Fibroblast of villous mesenchyme (primary cell): ENCODE measurements around the gene CNTN4. TPM values are rescaled to one million over a fixed set of nuclear protein-coding genes. Genes with fewer than 3 reads are reported as not detected.

ENCODE experiments used
- DNase-seq: peaks from one replicate; pipeline ENCODE4 v3.0.0-alpha.2; 2010; ENCODE audit warnings: low read depth
- H3K4me3 ChIP-seq: 2 replicates; pipeline ENCODE4 v1.5.1; 2011; ENCODE audit warnings: low read depth, mild to moderate bottlenecking, low read length
- total RNA-seq: library from RNA; depleted of rRNA; stranded (reverse); fragments of >200 nt; gene quantifications from 2 replicates; pipeline ENCODE4 v1.2.3, GENCODE V29; 2012
- TF ChIP-seq, protein P1 (sequence below): IDR thresholded peaks from 2 replicates; pipeline ENCODE4 v1.5.1; 2012; ENCODE audit warnings: low read depth, mild to moderate bottlenecking, low read length; ENCODE audit not compliant: insufficient read depth

CNTN4 gene
- total RNA-seq, 1 donor: 6.9 TPM

DNA sequence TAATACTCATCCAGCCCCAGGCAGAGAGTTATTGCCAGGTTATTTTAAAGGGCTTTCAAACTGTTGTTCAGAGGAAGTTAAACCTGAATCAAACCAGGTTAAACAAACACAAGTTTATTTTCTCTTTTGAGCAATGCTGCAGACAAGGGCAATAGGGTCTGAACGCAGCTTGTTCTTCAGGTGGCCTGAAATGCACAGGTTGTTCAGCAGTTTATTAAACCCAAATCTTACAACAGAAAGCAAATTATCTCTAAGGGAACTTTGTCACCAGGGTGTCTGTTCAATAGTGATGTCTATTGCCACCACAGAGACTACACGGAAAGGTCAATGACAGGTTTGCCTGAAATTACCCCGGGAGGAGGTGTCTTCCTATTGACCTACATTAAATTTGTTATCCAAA lies 877.5 kb downstream of the CNTN4 start:
- TF ChIP-seq, protein P1, sequence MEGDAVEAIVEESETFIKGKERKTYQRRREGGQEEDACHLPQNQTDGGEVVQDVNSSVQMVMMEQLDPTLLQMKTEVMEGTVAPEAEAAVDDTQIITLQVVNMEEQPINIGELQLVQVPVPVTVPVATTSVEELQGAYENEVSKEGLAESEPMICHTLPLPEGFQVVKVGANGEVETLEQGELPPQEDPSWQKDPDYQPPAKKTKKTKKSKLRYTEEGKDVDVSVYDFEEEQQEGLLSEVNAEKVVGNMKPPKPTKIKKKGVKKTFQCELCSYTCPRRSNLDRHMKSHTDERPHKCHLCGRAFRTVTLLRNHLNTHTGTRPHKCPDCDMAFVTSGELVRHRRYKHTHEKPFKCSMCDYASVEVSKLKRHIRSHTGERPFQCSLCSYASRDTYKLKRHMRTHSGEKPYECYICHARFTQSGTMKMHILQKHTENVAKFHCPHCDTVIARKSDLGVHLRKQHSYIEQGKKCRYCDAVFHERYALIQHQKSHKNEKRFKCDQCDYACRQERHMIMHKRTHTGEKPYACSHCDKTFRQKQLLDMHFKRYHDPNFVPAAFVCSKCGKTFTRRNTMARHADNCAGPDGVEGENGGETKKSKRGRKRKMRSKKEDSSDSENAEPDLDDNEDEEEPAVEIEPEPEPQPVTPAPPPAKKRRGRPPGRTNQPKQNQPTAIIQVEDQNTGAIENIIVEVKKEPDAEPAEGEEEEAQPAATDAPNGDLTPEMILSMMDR: no peak

GRCh38 chr3:2976796-2977195 lies 878.1 kb downstream of the CNTN4 start:
- TF ChIP-seq, protein P1: no peak
- no peak for DNase-seq
- no peak overlapping the region for H3K4me3 ChIP-seq

More for the DNA sequence above, 877.5 kb downstream of the CNTN4 start:
- H3K4me3 ChIP-seq: no peak overlapping the region
- DNase-seq: no peak

DNA sequence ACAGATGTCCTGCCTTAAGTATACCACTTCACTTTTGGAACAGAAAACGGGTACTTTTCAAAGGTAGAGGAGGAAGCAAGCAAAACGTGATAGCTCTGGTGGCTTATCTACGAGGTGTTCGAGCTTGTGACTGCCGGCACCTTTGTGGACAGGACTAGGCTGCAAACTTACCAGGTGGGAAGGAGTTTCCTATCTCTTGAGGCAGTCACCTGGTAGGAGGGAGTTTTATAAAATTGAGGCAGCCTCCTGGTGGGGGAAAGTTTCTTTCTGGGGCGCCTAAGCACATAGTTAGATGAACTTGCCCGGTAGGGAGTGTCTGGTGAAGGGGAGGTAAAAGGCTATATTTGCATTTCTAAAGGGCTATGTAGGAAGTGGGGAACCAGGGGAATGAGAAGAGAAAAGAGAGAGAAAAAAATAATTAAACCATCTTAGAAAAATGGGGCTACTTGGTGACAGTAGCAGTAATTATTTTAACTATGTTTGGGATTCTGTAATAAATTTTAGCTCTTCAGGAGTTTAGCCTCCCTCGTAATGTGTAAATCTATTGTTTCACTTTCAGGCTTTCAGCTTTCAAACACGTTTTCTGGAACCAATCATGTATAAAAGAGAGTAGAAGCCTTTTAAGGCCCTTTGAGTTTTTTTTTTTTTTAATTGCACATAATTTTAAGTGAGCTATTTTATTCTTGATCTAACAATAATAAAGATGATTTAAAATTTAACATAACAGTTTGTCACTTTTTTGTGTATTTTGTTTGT lies 880.5 kb downstream of the CNTN4 start:
- DNase-seq: no peak
- no peak overlapping the region for H3K4me3 ChIP-seq
- TF ChIP-seq, protein P1: no peak

GRCh38 chr3:2984005-2984830 lies 885.6 kb downstream of the CNTN4 start:
- H3K4me3 ChIP-seq: no peak overlapping the region
- TF ChIP-seq, protein P1: no peak
- no peak for DNase-seq

GRCh38 chr3:2984831-2985220 lies 886.2 kb downstream of the CNTN4 start:
- TF ChIP-seq, protein P1: no peak
- no peak overlapping the region for H3K4me3 ChIP-seq
- no peak for DNase-seq

DNA sequence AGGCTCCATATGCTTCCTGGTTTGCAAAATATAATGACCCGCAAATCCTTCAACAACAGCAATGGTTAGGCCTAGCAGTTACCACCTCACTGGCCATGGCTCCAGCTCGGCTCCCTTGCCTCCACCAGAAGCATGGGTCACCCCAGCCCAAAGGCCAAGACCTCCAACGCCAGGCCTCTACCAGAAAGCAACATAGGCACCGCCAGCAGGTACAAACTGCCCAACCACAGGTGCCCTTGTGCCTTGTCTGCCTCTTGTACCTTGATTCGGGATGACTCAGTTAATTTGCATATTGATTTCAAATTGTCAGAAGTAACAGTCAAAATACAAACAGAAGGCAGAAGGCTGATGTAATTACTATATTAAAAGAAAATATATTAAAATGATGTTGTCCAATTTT lies 886.8 kb downstream of the CNTN4 start:
- TF ChIP-seq, protein P1: no peak
- no peak for DNase-seq
- no peak overlapping the region for H3K4me3 ChIP-seq
